HG03196 (cell line): ENCODE results near the gene SMPD2.

ENCODE experiments used
- ATAC-seq: cut with Tn5 transposase; IDR thresholded peaks from one replicate; pipeline ENCODE4 v1.9.1; 2021; ENCODE audit not compliant: unreplicated experiment

The SMPD2 gene

GRCh38 chr6:109440331-109441068 is at the start of gene SMPD2, which contains the start of gene PPIL6:
TSS of gene SMPD2 (plus strand) at chr6:109440724. CDS start at chr6:109441122, 398 bp downstream.
TSS of gene PPIL6 (minus strand) at chr6:109440628. CDS start at chr6:109440590, 38 bp downstream.
- peak; percentile 83 for ATAC-seq

- ATAC-seq, result no peak
These were observed 47.2 kb upstream of the SMPD2 start for GRCh38 chr6:109393157-109393885.

GRCh38 chr6:109393886-109394281 is 46.6 kb upstream of the SMPD2 start:
- ATAC-seq, result no peak

GRCh38 chr6:109396046-109396718 is 44.3 kb upstream of the SMPD2 start:
- no peak for ATAC-seq

GRCh38 chr6:109397020-109397419 is 43.5 kb upstream of the SMPD2 start:
- ATAC-seq, result no peak

- ATAC-seq, result no peak
These were observed 34.3 kb upstream of the SMPD2 start for GRCh38 chr6:109406196-109406595.

- no peak for ATAC-seq
These were observed 29.5 kb upstream of the SMPD2 start for GRCh38 chr6:109411034-109411433.

- no peak for ATAC-seq
These were observed 22.9 kb upstream of the SMPD2 start for GRCh38 chr6:109417646-109418045.

- no peak for ATAC-seq
These were observed 19.8 kb upstream of the SMPD2 start for GRCh38 chr6:109420751-109421150.

- no peak for ATAC-seq
These were observed 19.3 kb upstream of the SMPD2 start for GRCh38 chr6:109421184-109421583.

- no peak for ATAC-seq
These were observed 15.6 kb upstream of the SMPD2 start for GRCh38 chr6:109424946-109425345.

GRCh38 chr6:109428889-109429477 is 11.5 kb upstream of the SMPD2 start:
- ATAC-seq, result no peak

GRCh38 chr6:109429496-109429895 is 11.0 kb upstream of the SMPD2 start:
- no peak for ATAC-seq

GRCh38 chr6:109434456-109434855 is 6.1 kb upstream of the SMPD2 start:
- ATAC-seq, result no peak

GRCh38 chr6:109436041-109436440 is 4.5 kb upstream of the SMPD2 start:
- ATAC-seq, result no peak

GRCh38 chr6:109441069-109441816 is 719 bp downstream of the SMPD2 start:
- ATAC-seq, result peak; percentile 12

- no peak for ATAC-seq
These were observed 1.9 kb downstream of the SMPD2 start for GRCh38 chr6:109442393-109442924.

GRCh38 chr6:109443425-109443950 is 3.0 kb downstream of the SMPD2 start:
- no peak for ATAC-seq

- no peak for ATAC-seq
These were observed 4.9 kb downstream of the SMPD2 start for GRCh38 chr6:109445382-109445781.

- ATAC-seq, result no peak
These were observed 5.5 kb downstream of the SMPD2 start for GRCh38 chr6:109446072-109446471.
